Esophagus (tissue), 2 donors: Measurements from ENCODE around the gene TRIM68. TPM values are rescaled to one million over a fixed set of nuclear protein-coding genes. Genes with fewer than 3 reads are reported as not detected.

ENCODE experiments used
- H3K27ac ChIP-seq, 2 donors: one replicate each; pipeline ENCODE4 v1.5.1; 2013; ENCODE audit warnings: low read depth in 2 of 2, mild to moderate bottlenecking in 2 of 2, inconsistent platforms in 1 of 2, low read length in 1 of 2, moderate library complexity in 1 of 2
- H3K27me3 ChIP-seq, 2 donors: one replicate each; pipeline ENCODE4 v1.6.1; 2013; ENCODE audit warnings: low read length in 2 of 2, control low read depth in 1 of 2, mild to moderate bottlenecking in 1 of 2; ENCODE audit not compliant: insufficient read depth in 2 of 2, control insufficient read depth in 1 of 2
- H3K36me3 ChIP-seq, 2 donors: one replicate each; pipeline ENCODE4 v1.6.1; 2013; ENCODE audit warnings: low read length in 1 of 2; ENCODE audit not compliant: control insufficient read depth in 2 of 2, insufficient read depth in 2 of 2
- H3K4me1 ChIP-seq, 2 donors: one replicate each; pipeline ENCODE4 v1.6.1; 2013; ENCODE audit warnings: low read length in 1 of 2; ENCODE audit not compliant: control insufficient read depth in 2 of 2, insufficient read depth in 2 of 2
- H3K4me3 ChIP-seq, 2 donors: one replicate each; pipeline ENCODE4 v1.5.1; 2013; ENCODE audit warnings: low read length in 2 of 2, mild to moderate bottlenecking in 2 of 2, low read depth in 1 of 2, moderate library complexity in 1 of 2
- H3K9me3 ChIP-seq, 2 donors: one replicate each; pipeline ENCODE4 v1.6.1; 2013; ENCODE audit warnings: mild to moderate bottlenecking in 2 of 2, low read depth in 1 of 2, low read length in 1 of 2, moderate library complexity in 1 of 2; ENCODE audit not compliant: control insufficient read depth in 2 of 2, insufficient read depth in 1 of 2
- WGBS, 2 donors: extraction: QIAGEN DNeasy Blood & Tissue Kit; methylation state at CpG; one replicate each; pipeline ENCODE4 v1.1.7; 2013; 5-methylcytosine and 5-hydroxymethylcytosine counted together
- polyA plus RNA-seq, 2 donors: library from polyadenylated mRNA; stranded (reverse); fragments of 200-250 nt; gene quantifications; one replicate each; pipeline ENCODE4 v1.2.3, GENCODE V29; 2013
- donor health status: healthy with polysubstance abuse.
- donor health status: Bipolar disorder and iron deficiency.

TRIM68 gene
- polyA plus RNA-seq, 2 donors, result 3.0 to 3.7 TPM

DNA sequence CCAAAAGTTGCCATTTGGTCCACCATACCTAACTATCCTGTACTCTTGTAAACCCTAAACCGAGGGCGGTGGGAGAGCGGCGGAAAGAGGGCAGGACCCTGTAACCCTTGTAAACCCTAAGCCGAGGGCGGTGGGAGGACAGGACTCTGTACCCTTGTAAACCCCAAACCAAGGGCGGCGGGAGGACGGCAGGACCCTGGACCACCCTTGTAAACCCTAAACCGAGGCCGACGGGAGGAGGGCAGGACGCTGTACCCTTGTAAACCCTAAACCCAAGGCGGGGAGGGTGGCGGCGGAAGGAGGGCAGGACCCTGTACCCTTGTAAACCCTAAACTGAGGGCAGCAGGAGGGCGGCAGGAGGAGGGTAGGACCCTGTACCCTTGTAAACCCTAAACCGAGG lies 39.0 kb downstream of the TRIM68 start:
- Histone ChIP-seq H3K4me1 (no peaks in the 10 kb centered on the region), H3K27me3 (no peaks in the 10 kb centered on the region), H3K27ac (no peak overlapping the region), H3K36me3 (no peaks in the 10 kb centered on the region), H3K4me3 (no peak overlapping the region), H3K9me3 (no peaks in the 10 kb centered on the region)
- WGBS, 2 donors, result 92 to 95% methylated on average over 18 of the region's 18 CpGs

GRCh38 chr11:4565371-4565770 lies 42.7 kb downstream of the TRIM68 start:
- 91% methylated on average over 3 of the region's 3 CpGs for WGBS, 2 donors

DNA sequence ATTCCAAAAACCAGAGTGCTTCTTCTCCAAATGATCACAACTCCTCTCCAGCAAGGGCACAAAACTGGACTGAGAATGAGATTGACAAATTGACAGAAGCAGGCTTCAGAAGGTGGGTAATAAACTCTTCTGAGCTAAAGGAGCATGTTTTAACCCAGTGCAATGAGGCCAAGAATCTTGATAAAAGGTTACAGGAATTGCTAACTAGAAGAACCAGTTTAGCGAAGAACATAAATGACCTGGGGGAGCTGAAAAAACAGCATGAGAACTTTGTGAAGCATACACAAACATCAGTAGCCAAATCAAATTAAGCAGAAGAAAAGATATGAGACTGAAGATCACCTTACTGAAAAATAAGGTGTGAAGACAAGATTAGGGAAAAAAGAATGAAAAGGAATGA lies 47.6 kb downstream of the TRIM68 start:
- Histone ChIP-seq H3K27me3 (no peaks in the 10 kb centered on the region), H3K9me3 (no peaks in the 10 kb centered on the region), H3K4me3 (no peak overlapping the region), H3K4me1 (peaks cover 6 to 9% of the 10 kb centered on the region in 2 donors), H3K27ac (no peak overlapping the region), H3K36me3 (no peaks in the 10 kb centered on the region)
- WGBS, 2 donors, result 58 to 62% methylated on average over 1 of the region's 1 CpG

More at GRCh38 chr11:4565371-4565770, 42.7 kb downstream of the TRIM68 start:
- H3K36me3 ChIP-seq, result no peaks in the 10 kb centered on the region
- no peak overlapping the region for H3K27ac ChIP-seq
- no peaks in the 10 kb centered on the region for H3K9me3 ChIP-seq
- H3K27me3 ChIP-seq, result no peaks in the 10 kb centered on the region
- H3K4me3 ChIP-seq, result no peak overlapping the region
- H3K4me1 ChIP-seq, result no peaks in the 10 kb centered on the region

- no peaks in the 10 kb centered on the region for H3K36me3 ChIP-seq
- H3K9me3 ChIP-seq, result no peaks in the 10 kb centered on the region
- no peaks in the 10 kb centered on the region for H3K27me3 ChIP-seq
- peaks cover 6 to 9% of the 10 kb centered on the region in 2 donors for H3K4me1 ChIP-seq
- no peak overlapping the region for H3K27ac ChIP-seq
- no peak overlapping the region for H3K4me3 ChIP-seq
- WGBS, 2 donors, result 57 to 68% methylated on average over 8 of the region's 8 CpGs
Observed at GRCh38 chr11:4559527-4560440, 48.2 kb downstream of the TRIM68 start.

DNA sequence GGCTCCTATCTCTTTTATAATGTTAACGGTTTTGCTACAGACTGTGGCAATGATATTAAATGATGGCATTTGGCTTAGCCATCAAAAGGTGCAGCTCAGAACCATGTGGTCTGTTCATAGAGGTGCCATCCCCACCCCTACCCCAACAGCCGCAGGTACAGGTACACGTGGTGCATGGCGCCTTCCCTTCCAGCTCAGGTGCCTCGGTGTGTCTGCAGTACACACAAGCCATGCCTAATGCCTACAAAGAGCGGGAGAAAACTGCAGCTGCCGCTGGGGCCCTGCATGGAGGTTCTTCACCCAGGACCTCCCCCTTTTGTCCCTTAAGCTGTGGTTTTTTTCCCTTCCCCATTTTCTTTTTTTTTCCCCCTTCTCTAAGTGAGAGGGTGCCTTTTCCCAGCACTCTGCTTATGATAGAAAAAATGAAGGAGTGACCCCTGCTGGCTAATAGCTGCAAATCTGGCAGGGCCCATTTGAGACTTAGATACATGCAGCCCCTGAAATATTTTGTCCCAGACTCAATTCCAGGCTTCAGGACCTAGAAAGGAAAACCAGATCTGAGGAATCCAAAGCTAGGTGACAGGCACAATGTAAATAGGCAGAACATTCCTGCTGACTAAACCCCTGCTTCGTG lies 56.6 kb downstream of the TRIM68 start:
- Histone ChIP-seq H3K27ac (no peak overlapping the region), H3K27me3 (no peaks in the 10 kb centered on the region), H3K36me3 (no peaks in the 10 kb centered on the region), H3K9me3 (peaks cover 3 to 6% of the 10 kb centered on the region in 2 donors), H3K4me3 (no peak overlapping the region), H3K4me1 (no peaks in the 10 kb centered on the region)
- 79 to 83% methylated on average over 8 of the region's 8 CpGs for WGBS, 2 donors

Other genes starting within 250 kb of the TRIM68 start
- gene OR52B4, start 239.8 kb downstream of the TRIM68 start, polyA plus RNA-seq, result not detected
- 10 to 100 TPM; 10.4 to 10.6 TPM for gene TRIM21, start 214.5 kb downstream of the TRIM68 start, polyA plus RNA-seq
- gene OR52K2, start 158.9 kb downstream of the TRIM68 start, polyA plus RNA-seq, result not detected
- not detected for gene OR52K1, start 125.6 kb downstream of the TRIM68 start, polyA plus RNA-seq
- not detected for gene OR52M1, start 63.0 kb downstream of the TRIM68 start, polyA plus RNA-seq
- gene OR52I2, start 26.5 kb downstream of the TRIM68 start, polyA plus RNA-seq, result not detected
- not detected for gene OR52I1, start 14.2 kb downstream of the TRIM68 start, polyA plus RNA-seq
- gene OR51D1, start 29.2 kb upstream of the TRIM68 start, polyA plus RNA-seq, result not detected
- gene OR51E1, start 35.8 kb upstream of the TRIM68 start, polyA plus RNA-seq, result under 1 TPM; 0.04 to 0.06 TPM
- under 1 TPM in 1 of 2 donors, not detected in 1; 0.02 TPM for gene OR51E2, start 89.6 kb upstream of the TRIM68 start, polyA plus RNA-seq
- not detected for gene MMP26, start 96.6 kb upstream of the TRIM68 start, polyA plus RNA-seq
- not detected for gene OR51F1, start 161.7 kb upstream of the TRIM68 start, polyA plus RNA-seq
- not detected for gene OR52R1, start 196.1 kb upstream of the TRIM68 start, polyA plus RNA-seq
- not detected for gene OR51F2, start 213.1 kb upstream of the TRIM68 start, polyA plus RNA-seq
- gene OR51S1, start 241.0 kb upstream of the TRIM68 start, polyA plus RNA-seq, result not detected